SK-N-DZ (cell line): ENCODE data around the gene KRCC1.
"Not testable (repeated sequence)": the region's sequence is repeated elsewhere in the genome, so short reads cannot be mapped to it uniquely, and the experiment has no call there.

ENCODE experiments used
- DNase-seq: peaks from one replicate; pipeline ENCODE4 v3.0.0-alpha.2; 2015; ENCODE audit warnings: low spot score

Gene KRCC1

GRCh38 chr2:88077080-88077479, 21.5 kb upstream of the KRCC1 start:
- DNase-seq: peak; percentile 77

GRCh38 chr2:88074854-88075292, 19.3 kb upstream of the KRCC1 start:
- DNase-seq: no peak

GRCh38 chr2:88074150-88074549, 18.6 kb upstream of the KRCC1 start:
- no peak for DNase-seq

- DNase-seq: no peak
Observed at GRCh38 chr2:88071365-88071764, 15.8 kb upstream of the KRCC1 start.

GRCh38 chr2:88070055-88070454, 14.5 kb upstream of the KRCC1 start:
- DNase-seq: no peak

- no peak for DNase-seq
Observed at GRCh38 chr2:88069117-88069516, 13.5 kb upstream of the KRCC1 start.

- no peak for DNase-seq
Observed at GRCh38 chr2:88068044-88068443, 12.5 kb upstream of the KRCC1 start.

GRCh38 chr2:88067598-88067997, 12.0 kb upstream of the KRCC1 start, which contains the start of gene SMYD1:
TSS of gene SMYD1 (plus strand) at chr2:88067825. CDS start at chr2:88067865, 40 bp downstream.
- no peak for DNase-seq

- peak; percentile 20 for DNase-seq
Observed at GRCh38 chr2:88067189-88067588, 11.6 kb upstream of the KRCC1 start.

- DNase-seq: no peak
Observed at GRCh38 chr2:88066543-88066942, 11.0 kb upstream of the KRCC1 start.

- no peak for DNase-seq
Observed at GRCh38 chr2:88061295-88061694, 5.7 kb upstream of the KRCC1 start.

- DNase-seq: no peak
Observed at GRCh38 chr2:88060907-88061275, 5.3 kb upstream of the KRCC1 start.

GRCh38 chr2:88059979-88060906, 4.7 kb upstream of the KRCC1 start:
- peak; percentile 45 for DNase-seq

- no peak for DNase-seq
Observed at GRCh38 chr2:88058191-88058590, 2.6 kb upstream of the KRCC1 start.

GRCh38 chr2:88057437-88057844, 1.9 kb upstream of the KRCC1 start:
- no peak for DNase-seq

- DNase-seq: peak; percentile 15
Observed at GRCh38 chr2:88054782-88055370, 707 bp downstream of the KRCC1 start.

GRCh38 chr2:88053934-88054781, 1.4 kb downstream of the KRCC1 start:
- DNase-seq: no peak

GRCh38 chr2:88053296-88053695, 2.3 kb downstream of the KRCC1 start:
- DNase-seq: no peak

- DNase-seq: no peak
Observed at GRCh38 chr2:88051792-88052191, 3.8 kb downstream of the KRCC1 start.

GRCh38 chr2:88049622-88050021, 6.0 kb downstream of the KRCC1 start:
- DNase-seq: no peak

GRCh38 chr2:88048541-88048940, 7.0 kb downstream of the KRCC1 start:
- no peak for DNase-seq

GRCh38 chr2:88045561-88045960, 10.0 kb downstream of the KRCC1 start:
- DNase-seq: not testable (repeated sequence)
